Measurements from ENCODE around the gene ATP6V1E1. TPM values are rescaled to one million over a fixed set of nuclear protein-coding genes. Genes with fewer than 3 reads are reported as not detected.

ATP6V1E1 gene
- total RNA-seq, 2 donors from 2014 or later: 38.1 to 58.7 TPM

DNA sequence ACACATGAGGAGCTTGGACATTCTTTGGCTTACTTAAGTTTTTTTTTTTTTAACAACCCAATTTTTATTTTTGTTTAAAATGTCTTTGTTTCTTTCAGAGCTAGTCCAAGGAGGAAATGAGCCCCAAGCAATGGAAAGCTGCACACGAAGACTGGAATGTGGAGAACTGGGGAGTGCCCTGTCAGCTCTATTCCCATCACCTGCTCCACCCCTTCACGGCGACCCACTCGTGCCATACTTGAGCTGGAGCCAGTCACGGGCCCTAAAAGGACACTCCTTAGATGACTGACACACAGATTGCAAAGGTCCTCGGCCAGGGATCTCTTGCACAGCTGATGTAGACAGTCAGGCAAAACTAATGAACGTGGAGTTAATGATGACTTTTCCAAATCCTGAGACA lies 75.8 kb downstream of the ATP6V1E1 start:
- TF ChIP-seq CTCF (IDR thresholded peaks at IDR 0.05) (no peak), POLR2A (IDR thresholded peaks at IDR 0.05) (no peak)

DNA sequence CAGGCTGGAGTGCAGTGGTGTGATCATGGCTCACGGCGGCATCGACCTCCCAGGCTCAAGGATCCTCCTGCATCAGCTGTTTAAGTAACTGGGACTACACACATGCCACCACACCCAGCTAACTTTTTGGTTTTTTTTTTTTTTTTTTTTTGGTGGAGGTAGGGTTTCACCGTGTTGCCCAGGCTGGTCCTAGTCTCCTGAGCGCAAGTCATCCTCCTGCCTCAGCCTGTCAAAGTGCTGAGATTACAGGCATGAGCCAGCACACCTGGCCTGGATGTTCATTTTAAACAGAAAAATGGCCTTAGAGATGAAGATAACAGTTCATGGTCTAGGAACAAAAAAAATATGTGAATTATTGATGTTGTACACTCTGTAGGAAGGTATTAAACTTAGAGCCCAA lies 78.9 kb downstream of the ATP6V1E1 start:
- Histone ChIP-seq H3K9me3 (no peaks in the 10 kb centered on the region), H3K4me3 (no peak overlapping the region), H3K36me3 (replicated peaks in 1 of 2; ENCODE audit: insufficient read depth in 1 of 2, low read depth in 2 of 2) (no peaks in the 10 kb centered on the region), H3K27ac (no peak overlapping the region), H3K4me1 (no peaks in the 10 kb centered on the region), H3K27me3 (no peaks in the 10 kb centered on the region)
- TF ChIP-seq CTCF (IDR thresholded peaks at IDR 0.05) (no peak), POLR2A (IDR thresholded peaks at IDR 0.05) (no peak)
- DNase-seq (no peak), ATAC-seq (no peak)
- intact Hi-C loops (cut with DNase I): no loop called here
- 95 to 100% methylated on average over 5 of the region's 5 CpGs for WGBS, 2 donors

More for the DNA sequence above, 75.8 kb downstream of the ATP6V1E1 start:
- DNase-seq (no peak), ATAC-seq (no peak)
- no peaks in the 10 kb centered on the region for H3K36me3 ChIP-seq (replicated peaks in 1 of 2; ENCODE audit: insufficient read depth in 1 of 2, low read depth in 2 of 2)
- no peak overlapping the region for H3K4me3 ChIP-seq
- no peaks in the 10 kb centered on the region for H3K27me3 ChIP-seq
- no peaks in the 10 kb centered on the region for H3K4me1 ChIP-seq
- H3K9me3 ChIP-seq: no peaks in the 10 kb centered on the region
- no peak overlapping the region for H3K27ac ChIP-seq
- 72 to 74% methylated on average over 7 of the region's 7 CpGs for WGBS, 2 donors
- intact Hi-C loops (cut with DNase I): no loop called here

DNA sequence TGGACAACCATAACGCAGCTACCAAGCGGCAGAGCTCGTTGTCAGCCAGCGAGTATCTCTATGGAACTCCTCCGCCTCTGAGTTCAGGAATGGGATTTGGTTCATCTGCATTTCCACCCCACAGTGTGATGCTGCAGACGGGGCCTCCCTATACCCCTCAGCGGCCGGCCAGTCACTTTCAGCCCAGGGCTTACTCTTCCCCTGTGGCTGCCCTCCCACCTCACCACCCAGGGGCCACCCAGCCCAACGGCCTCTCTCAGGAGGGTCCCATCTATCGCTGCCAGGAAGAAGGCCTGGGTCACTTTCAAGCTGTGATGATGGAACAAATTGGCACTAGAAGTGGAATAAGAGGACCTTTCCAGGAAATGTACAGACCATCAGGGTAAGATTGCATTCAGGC lies 79.4 kb downstream of the ATP6V1E1 start:
- ATAC-seq: no peak
- 88% methylated on average over 9 to 10 of the region's 10 CpGs for WGBS, 2 donors

GRCh38 chr22:17548756-17549035 lies 79.9 kb downstream of the ATP6V1E1 start:
- no peaks in the 10 kb centered on the region for H3K27me3 ChIP-seq
- WGBS, 2 donors: 84 to 88% methylated on average over 5 of the region's 5 CpGs
- no peaks in the 10 kb centered on the region for H3K4me1 ChIP-seq
- no peak for ATAC-seq
- H3K4me3 ChIP-seq: no peak overlapping the region
- no peaks in the 10 kb centered on the region for H3K36me3 ChIP-seq (replicated peaks in 1 of 2; ENCODE audit: insufficient read depth in 1 of 2, low read depth in 2 of 2)
- no peak overlapping the region for H3K27ac ChIP-seq
- no peak for DNase-seq
- TF ChIP-seq POLR2A (IDR thresholded peaks at IDR 0.05) (no peak), CTCF (IDR thresholded peaks at IDR 0.05) (no peak)
- intact Hi-C loops (cut with DNase I): no loop called here
- no peaks in the 10 kb centered on the region for H3K9me3 ChIP-seq

More for the DNA sequence above, 79.4 kb downstream of the ATP6V1E1 start:
- Histone ChIP-seq H3K36me3 (replicated peaks in 1 of 2; ENCODE audit: insufficient read depth in 1 of 2, low read depth in 2 of 2) (no peaks in the 10 kb centered on the region), H3K4me3 (no peak overlapping the region), H3K9me3 (no peaks in the 10 kb centered on the region), H3K27me3 (no peaks in the 10 kb centered on the region), H3K4me1 (no peaks in the 10 kb centered on the region), H3K27ac (no peak overlapping the region)
- no peak for DNase-seq
- intact Hi-C loops (cut with DNase I): no loop called here
- TF ChIP-seq POLR2A (IDR thresholded peaks at IDR 0.05) (no peak), CTCF (IDR thresholded peaks at IDR 0.05) (no peak)

DNA sequence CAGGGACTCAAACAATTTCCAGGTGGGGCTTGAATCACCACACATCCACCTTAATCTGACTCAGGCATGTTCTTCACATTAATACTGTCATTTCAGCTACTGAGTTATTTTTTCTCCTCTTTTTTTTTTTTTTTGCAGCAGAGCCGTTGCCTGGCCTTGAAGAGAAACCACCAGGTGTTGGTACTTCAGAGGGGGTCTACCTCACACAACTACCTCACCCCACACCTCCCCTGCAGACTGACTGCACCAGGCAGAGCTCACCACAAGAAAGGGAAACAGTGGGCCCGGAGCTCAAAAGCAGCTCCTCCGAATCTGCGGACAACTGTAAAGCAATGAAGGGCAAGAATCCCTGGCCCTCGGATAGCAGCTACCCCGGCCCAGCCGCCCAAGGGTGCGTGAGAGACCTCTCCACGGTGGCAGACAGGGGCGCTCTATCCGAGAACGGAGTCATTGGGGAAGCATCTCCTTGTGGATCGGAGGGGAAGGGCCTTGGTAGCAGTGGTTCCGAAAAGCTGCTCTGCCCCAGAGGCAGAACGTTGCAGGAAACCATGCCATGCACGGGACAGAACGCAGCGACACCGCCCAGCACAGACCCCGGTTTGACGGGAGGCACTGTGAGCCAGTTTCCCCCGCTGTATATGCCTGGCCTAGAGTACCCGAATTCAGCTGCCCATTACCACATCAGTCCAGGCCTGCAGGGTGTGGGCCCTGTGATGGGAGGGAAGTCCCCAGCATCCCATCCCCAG lies 80.4 kb downstream of the ATP6V1E1 start:
- no peaks in the 10 kb centered on the region for H3K27me3 ChIP-seq

More for the DNA sequence above, 80.4 kb downstream of the ATP6V1E1 start:
- DNase-seq (no peak), ATAC-seq (no peak)
- intact Hi-C loops (cut with DNase I): no loop called here
- H3K9me3 ChIP-seq: no peaks in the 10 kb centered on the region
- WGBS, 2 donors: 90 to 91% methylated on average over 20 to 23 of the region's 23 CpGs
- H3K36me3 ChIP-seq (replicated peaks in 1 of 2; ENCODE audit: insufficient read depth in 1 of 2, low read depth in 2 of 2): no peaks in the 10 kb centered on the region
- TF ChIP-seq CTCF (IDR thresholded peaks at IDR 0.05) (no peak), POLR2A (IDR thresholded peaks at IDR 0.05) (no peak)
- no peak overlapping the region for H3K4me3 ChIP-seq
- no peaks in the 10 kb centered on the region for H3K4me1 ChIP-seq
- H3K27ac ChIP-seq: no peak overlapping the region

Data from body of pancreas (tissue), 4 donors.